HL-60/S4 (cell line): ENCODE results near the gene DRAXIN.

ENCODE experiments used
- in situ Hi-C: fragments of 300-500 bp; cut with MboI; formaldehyde crosslinking; loops from 2 replicates; pipeline ENCODE4 v1.14.3; 2022; ENCODE audit warnings: low sequenced_read_pairs

The DRAXIN gene

GRCh38 chr1:11691302-11691914 is at the start of gene DRAXIN:
DRAXIN (plus strand) TSS chr1:11691710; CDS start chr1:11706259, 14,549 bp downstream.
- in situ Hi-C loops: no loop called here

- in situ Hi-C loops: loop anchor here (10.0 to 25.0 kb wide), 2 partner anchors 330 to 607 kb away; no protein-coding TSS in a partner anchor
These were observed 49.7 kb upstream of the DRAXIN start for GRCh38 chr1:11641776-11642305.

- in situ Hi-C loops: loop anchor here (10.0 to 25.0 kb wide), 2 partner anchors 330 to 608 kb away; no protein-coding TSS in a partner anchor
These were observed 49.0 kb upstream of the DRAXIN start for GRCh38 chr1:11642418-11643017.

GRCh38 chr1:11643782-11644181 is 47.7 kb upstream of the DRAXIN start:
- in situ Hi-C loops: loop anchor here (10.0 to 25.0 kb wide), 2 partner anchors 331 to 609 kb away; no protein-coding TSS in a partner anchor

- in situ Hi-C loops: loop anchor here (10.0 to 25.0 kb wide), 2 partner anchors 333 to 610 kb away; no protein-coding TSS in a partner anchor
These were observed 46.2 kb upstream of the DRAXIN start for GRCh38 chr1:11645270-11645669.

GRCh38 chr1:11645670-11646265 is 45.7 kb upstream of the DRAXIN start:
- in situ Hi-C loops: loop anchor here (10.0 to 25.0 kb wide), 2 partner anchors 333 to 611 kb away; no protein-coding TSS in a partner anchor

GRCh38 chr1:11646317-11646716 is 45.2 kb upstream of the DRAXIN start:
- in situ Hi-C loops: loop anchor here (10.0 to 25.0 kb wide), 2 partner anchors 334 to 612 kb away; no protein-coding TSS in a partner anchor

GRCh38 chr1:11647333-11647732 is 44.2 kb upstream of the DRAXIN start:
- in situ Hi-C loops: loop anchor here (10.0 to 25.0 kb wide), 2 partner anchors 335 to 613 kb away; no protein-coding TSS in a partner anchor

GRCh38 chr1:11648039-11648438 is 43.5 kb upstream of the DRAXIN start:
- in situ Hi-C loops: loop anchor here (10.0 to 25.0 kb wide), 2 partner anchors 336 to 613 kb away; no protein-coding TSS in a partner anchor

GRCh38 chr1:11648732-11649158 is 42.8 kb upstream of the DRAXIN start:
- in situ Hi-C loops: loop anchor here (10.0 to 25.0 kb wide), 2 partner anchors 336 to 614 kb away; no protein-coding TSS in a partner anchor

GRCh38 chr1:11649237-11649623 is 42.3 kb upstream of the DRAXIN start:
- in situ Hi-C loops: loop anchor here (10.0 to 25.0 kb wide), 2 partner anchors 337 to 614 kb away; no protein-coding TSS in a partner anchor

- in situ Hi-C loops: loop anchor here (10.0 to 25.0 kb wide), 2 partner anchors 337 to 615 kb away; no protein-coding TSS in a partner anchor
These were observed 41.7 kb upstream of the DRAXIN start for GRCh38 chr1:11649624-11650330.

- in situ Hi-C loops: no loop called here
These were observed 41.0 kb upstream of the DRAXIN start for GRCh38 chr1:11650331-11650991.

- in situ Hi-C loops: no loop called here
These were observed 40.5 kb upstream of the DRAXIN start for GRCh38 chr1:11651017-11651416.

GRCh38 chr1:11652203-11652780 is 39.2 kb upstream of the DRAXIN start:
- in situ Hi-C loops: no loop called here

GRCh38 chr1:11653101-11653860 is 38.2 kb upstream of the DRAXIN start:
- in situ Hi-C loops: no loop called here

GRCh38 chr1:11653861-11654136 is 37.7 kb upstream of the DRAXIN start:
- in situ Hi-C loops: no loop called here

- in situ Hi-C loops: no loop called here
These were observed 37.2 kb upstream of the DRAXIN start, which contains the start of the genes FBXO2 and FBXO44 for GRCh38 chr1:11654137-11654938. FBXO2 (minus strand) TSS chr1:11654429; CDS start chr1:11654340, 89 bp downstream. FBXO44 (plus strand) TSS chr1:11654877; CDS start chr1:11655836, 959 bp downstream.
